Right lobe of liver (tissue), 4 donors: ENCODE data around the gene GRB7.

ENCODE experiments used
- POLR2A ChIP-seq: fragments of 450-650 bp; IDR thresholded peaks from one replicate; pipeline ENCODE4 v1.6.1; 2017; ENCODE audit warnings: antibody characterized with exemption, mild to moderate bottlenecking
- TF ChIP-seq, protein P1 (sequence below), 4 donors: fragments of 200-600 bp in 3 of 4; fragments of 450-650 bp in 1 of 4; IDR thresholded peaks; one replicate each; pipeline versions ENCODE4 v1.5.1 to v1.8.0; 2016 to 2022; ENCODE audit warnings: antibody characterized with exemption in 4 of 4, mild to moderate bottlenecking in 2 of 4
- donor health status: DM: no; HTN: no; CAD: no.
- donor health status: DM: no; HTN: no; CAD: no.
- donor health status: DM: no; HTN: yes; CAD: no.

GRCh38 chr17:39694593-39694992, 43.1 kb upstream of the GRB7 start:
- TF ChIP-seq, protein P1, sequence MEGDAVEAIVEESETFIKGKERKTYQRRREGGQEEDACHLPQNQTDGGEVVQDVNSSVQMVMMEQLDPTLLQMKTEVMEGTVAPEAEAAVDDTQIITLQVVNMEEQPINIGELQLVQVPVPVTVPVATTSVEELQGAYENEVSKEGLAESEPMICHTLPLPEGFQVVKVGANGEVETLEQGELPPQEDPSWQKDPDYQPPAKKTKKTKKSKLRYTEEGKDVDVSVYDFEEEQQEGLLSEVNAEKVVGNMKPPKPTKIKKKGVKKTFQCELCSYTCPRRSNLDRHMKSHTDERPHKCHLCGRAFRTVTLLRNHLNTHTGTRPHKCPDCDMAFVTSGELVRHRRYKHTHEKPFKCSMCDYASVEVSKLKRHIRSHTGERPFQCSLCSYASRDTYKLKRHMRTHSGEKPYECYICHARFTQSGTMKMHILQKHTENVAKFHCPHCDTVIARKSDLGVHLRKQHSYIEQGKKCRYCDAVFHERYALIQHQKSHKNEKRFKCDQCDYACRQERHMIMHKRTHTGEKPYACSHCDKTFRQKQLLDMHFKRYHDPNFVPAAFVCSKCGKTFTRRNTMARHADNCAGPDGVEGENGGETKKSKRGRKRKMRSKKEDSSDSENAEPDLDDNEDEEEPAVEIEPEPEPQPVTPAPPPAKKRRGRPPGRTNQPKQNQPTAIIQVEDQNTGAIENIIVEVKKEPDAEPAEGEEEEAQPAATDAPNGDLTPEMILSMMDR (IDR thresholded peaks at IDR 0.05) = no peak
- no peak for TF ChIP-seq POLR2A
